Astrocyte (in vitro differentiated cells and primary cell): Measurements from ENCODE around the gene DRC1. TPM values are rescaled to one million over a fixed set of nuclear protein-coding genes. Genes with fewer than 3 reads are reported as not detected.
"Not testable (repeated sequence)": the region's sequence is repeated elsewhere in the genome, so short reads cannot be mapped to it uniquely, and the experiment has no call there.

Experiments used
- DNase-seq: peaks from one replicate; pipeline ENCODE4 v3.0.0-alpha.2; 2010; ENCODE audit warnings: low read depth
- FAIRE-seq: peaks from 2 replicates; lab custom pipeline; 2011; peaks lifted over from hg19 to GRCh38; lab: Jason Lieb, UNC
- H2AFZ ChIP-seq: 2 replicates; pipeline ENCODE4 v1.6.0; 2012; ENCODE audit warnings: low read depth, low read length, inconsistent platforms
- H3K27ac ChIP-seq: 2 replicates; pipeline ENCODE4 v1.5.1; 2011; ENCODE audit warnings: low read depth, low read length, inconsistent platforms
- H3K27me3 ChIP-seq: 2 replicates; pipeline ENCODE4 v1.6.0; 2011; ENCODE audit warnings: low read length, inconsistent platforms; ENCODE audit not compliant: insufficient read depth
- H3K36me3 ChIP-seq: 2 replicates; pipeline ENCODE4 v1.5.1; 2011; ENCODE audit warnings: low read length, inconsistent platforms; ENCODE audit not compliant: insufficient read depth
- H3K4me1 ChIP-seq: 2 replicates; pipeline ENCODE4 v1.5.1; 2011; ENCODE audit warnings: low read length, inconsistent platforms; ENCODE audit not compliant: insufficient read depth
- H3K4me2 ChIP-seq: 2 replicates; pipeline ENCODE4 v1.6.0; 2012; ENCODE audit warnings: low read length, inconsistent platforms
- H3K4me3 ChIP-seq: 2 replicates; pipeline ENCODE4 v1.5.1; 2011; ENCODE audit warnings: low read depth, mild to moderate bottlenecking, low read length, inconsistent platforms; ENCODE audit not compliant: insufficient read depth
- H3K79me2 ChIP-seq: 2 replicates; pipeline ENCODE4 v1.6.0; 2012; ENCODE audit warnings: mild to moderate bottlenecking, low read length, inconsistent platforms; ENCODE audit not compliant: insufficient read depth
- H3K9ac ChIP-seq: 2 replicates; pipeline ENCODE4 v1.6.0; 2012; ENCODE audit warnings: mild to moderate bottlenecking, low read length, inconsistent platforms
- H3K9me3 ChIP-seq: 2 replicates; pipeline ENCODE4 v1.5.1; 2012; ENCODE audit warnings: low read depth, mild to moderate bottlenecking, low read length, inconsistent platforms; ENCODE audit not compliant: insufficient read depth
- H4K20me1 ChIP-seq: 2 replicates; pipeline ENCODE4 v1.6.0; 2012; ENCODE audit warnings: low read length, inconsistent platforms; ENCODE audit not compliant: insufficient read depth
- H3K27ac Mint-ChIP-seq: one replicate; pipeline ENCODE4 v1.8.0; 2021; ENCODE audit warnings: mild to moderate bottlenecking, mixed read lengths; ENCODE audit not compliant: unreplicated experiment
- H3K27me3 Mint-ChIP-seq: one replicate; pipeline ENCODE4 v1.8.0; 2021; ENCODE audit warnings: low read depth, mixed read lengths; ENCODE audit not compliant: unreplicated experiment
- H3K36me3 Mint-ChIP-seq: one replicate; pipeline ENCODE4 v1.8.0; 2021; ENCODE audit warnings: low read depth, mixed read lengths; ENCODE audit not compliant: unreplicated experiment
- H3K4me1 Mint-ChIP-seq: one replicate; pipeline ENCODE4 v1.8.0; 2021; ENCODE audit warnings: low read depth, mixed read lengths; ENCODE audit not compliant: unreplicated experiment
- H3K4me3 Mint-ChIP-seq: one replicate; pipeline ENCODE4 v1.8.0; 2021; ENCODE audit warnings: mild to moderate bottlenecking, moderate library complexity, mixed read lengths; ENCODE audit not compliant: unreplicated experiment
- H3K9me3 Mint-ChIP-seq: one replicate; pipeline ENCODE4 v1.8.0; 2021; ENCODE audit warnings: mild to moderate bottlenecking, mixed read lengths; ENCODE audit not compliant: unreplicated experiment
- CTCF ChIP-seq: IDR thresholded peaks from 2 replicates; pipeline ENCODE4 v1.5.1; 2011; ENCODE audit warnings: low read depth, mild to moderate bottlenecking, inconsistent platforms, low read length, moderate library complexity; ENCODE audit not compliant: insufficient read depth
- EZH2 ChIP-seq: IDR thresholded peaks from 2 replicates; pipeline ENCODE4 v1.6.1; 2012; ENCODE audit warnings: mild to moderate bottlenecking, low read length, inconsistent platforms; ENCODE audit not compliant: insufficient read depth
- total RNA-seq: library from RNA; stranded (reverse); gene quantifications from 2 replicates; pipeline ENCODE4 v1.2.1, GENCODE V29; 2021

DRC1 gene
- total RNA-seq, 1 donor from 2014 or later, result 0.27 TPM

- H3K4me1 ChIP-seq, result peaks cover 4% of the 10 kb centered on the region
- H2AFZ ChIP-seq, result no peak overlapping the region
These were observed 64.3 kb downstream of the DRC1 start for GRCh38 chr2:26465981-26466471.

GRCh38 chr2:26466662-26467310 lies 65.1 kb downstream of the DRC1 start:
- Histone ChIP-seq H3K4me3 (no peak overlapping the region), H3K27me3 (no peaks in the 10 kb centered on the region), H3K27ac (no peak overlapping the region), H4K20me1 (no peaks in the 10 kb centered on the region), H3K36me3 (no peaks in the 10 kb centered on the region), H3K9ac (no peak overlapping the region), H3K4me1 (peaks cover 4% of the 10 kb centered on the region), H2AFZ (no peak overlapping the region), H3K9me3 (peaks cover 5% of the 10 kb centered on the region), H3K4me2 (no peak overlapping the region), H3K79me2 (no peaks in the 10 kb centered on the region)
- Mint-ChIP-seq H3K27me3 (peaks cover 11% of the 10 kb centered on the region), H3K9me3 (peaks cover 5% of the 10 kb centered on the region), H3K4me3 (no peak overlapping the region), H3K36me3 (no peaks in the 10 kb centered on the region), H3K27ac (no peak overlapping the region), H3K4me1 (peaks cover 11% of the 10 kb centered on the region)
- no peak for FAIRE-seq
- TF ChIP-seq EZH2 (no peak), CTCF (no peak)
- no peak for DNase-seq

More at GRCh38 chr2:26465981-26466471, 64.3 kb downstream of the DRC1 start:
- Histone ChIP-seq H3K9me3 (peaks cover 5% of the 10 kb centered on the region), H4K20me1 (no peaks in the 10 kb centered on the region), H3K36me3 (no peaks in the 10 kb centered on the region), H3K9ac (no peak overlapping the region), H3K4me2 (no peak overlapping the region), H3K4me3 (no peak overlapping the region), H3K27ac (no peak overlapping the region), H3K27me3 (no peaks in the 10 kb centered on the region), H3K79me2 (no peaks in the 10 kb centered on the region)
- no peak for DNase-seq
- peaks cover 5% of the 10 kb centered on the region for H3K9me3 Mint-ChIP-seq
- peaks cover 11% of the 10 kb centered on the region for H3K4me1 Mint-ChIP-seq
- no peak for FAIRE-seq
- no peak for TF ChIP-seq EZH2
- TF ChIP-seq CTCF, result no peak
- H3K4me3 Mint-ChIP-seq, result no peak overlapping the region
- no peak overlapping the region for H3K27ac Mint-ChIP-seq
- no peaks in the 10 kb centered on the region for H3K36me3 Mint-ChIP-seq
- H3K27me3 Mint-ChIP-seq, result peaks cover 11% of the 10 kb centered on the region

GRCh38 chr2:26468544-26468943 lies 66.8 kb downstream of the DRC1 start:
- H3K9ac ChIP-seq, H4K20me1 ChIP-seq, H3K79me2 ChIP-seq, H3K36me3 ChIP-seq, FAIRE-seq, H3K4me2 ChIP-seq, H3K36me3 Mint-ChIP-seq, H2AFZ ChIP-seq, H3K27me3 ChIP-seq, H3K4me1 Mint-ChIP-seq, H3K4me3 Mint-ChIP-seq, H3K4me3 ChIP-seq, H3K9me3 Mint-ChIP-seq, H3K27ac ChIP-seq, DNase-seq, H3K27ac Mint-ChIP-seq, H3K4me1 ChIP-seq, H3K9me3 ChIP-seq: not testable (repeated sequence)
- H3K27me3 Mint-ChIP-seq, result peaks cover 12% of the 10 kb centered on the region
